Measurements from ENCODE around the gene TLR6.
A peak's percentile ranks its signal among the peaks of the same experiment; 100 is the strongest.

TLR6 gene

GRCh38 chr4:38870098-38870808 lies 13.6 kb upstream of the TLR6 start:
- no peak for DNase-seq (ENCODE audit: low read depth)
- TF ChIP-seq, protein P1, sequence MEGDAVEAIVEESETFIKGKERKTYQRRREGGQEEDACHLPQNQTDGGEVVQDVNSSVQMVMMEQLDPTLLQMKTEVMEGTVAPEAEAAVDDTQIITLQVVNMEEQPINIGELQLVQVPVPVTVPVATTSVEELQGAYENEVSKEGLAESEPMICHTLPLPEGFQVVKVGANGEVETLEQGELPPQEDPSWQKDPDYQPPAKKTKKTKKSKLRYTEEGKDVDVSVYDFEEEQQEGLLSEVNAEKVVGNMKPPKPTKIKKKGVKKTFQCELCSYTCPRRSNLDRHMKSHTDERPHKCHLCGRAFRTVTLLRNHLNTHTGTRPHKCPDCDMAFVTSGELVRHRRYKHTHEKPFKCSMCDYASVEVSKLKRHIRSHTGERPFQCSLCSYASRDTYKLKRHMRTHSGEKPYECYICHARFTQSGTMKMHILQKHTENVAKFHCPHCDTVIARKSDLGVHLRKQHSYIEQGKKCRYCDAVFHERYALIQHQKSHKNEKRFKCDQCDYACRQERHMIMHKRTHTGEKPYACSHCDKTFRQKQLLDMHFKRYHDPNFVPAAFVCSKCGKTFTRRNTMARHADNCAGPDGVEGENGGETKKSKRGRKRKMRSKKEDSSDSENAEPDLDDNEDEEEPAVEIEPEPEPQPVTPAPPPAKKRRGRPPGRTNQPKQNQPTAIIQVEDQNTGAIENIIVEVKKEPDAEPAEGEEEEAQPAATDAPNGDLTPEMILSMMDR (IDR thresholded peaks at IDR 0.05; ENCODE audit: low read depth, low read length): no peak
- no peak for TF ChIP-seq MYC (IDR thresholded peaks at IDR 0.05; ENCODE audit: low read depth, low read length)
- no peak for TF ChIP-seq POLR2A (IDR thresholded peaks at IDR 0.05; ENCODE audit: extremely low read depth, insufficient read length)
- TF ChIP-seq MAX (IDR thresholded peaks at IDR 0.05; ENCODE audit: low read depth, low read length): no peak
- no peak overlapping the region for H3K4me3 ChIP-seq (ENCODE audit: low read depth, low read length)

GRCh38 chr4:38869511-38869910 lies 12.9 kb upstream of the TLR6 start:
- no peak overlapping the region for H3K4me3 ChIP-seq (ENCODE audit: low read depth, low read length)
- no peak for DNase-seq (ENCODE audit: low read depth)
- no peak for TF ChIP-seq MAX (IDR thresholded peaks at IDR 0.05; ENCODE audit: low read depth, low read length)
- TF ChIP-seq, protein P1 (IDR thresholded peaks at IDR 0.05; ENCODE audit: low read depth, low read length): no peak
- no peak for TF ChIP-seq POLR2A (IDR thresholded peaks at IDR 0.05; ENCODE audit: extremely low read depth, insufficient read length)
- TF ChIP-seq MYC (IDR thresholded peaks at IDR 0.05; ENCODE audit: low read depth, low read length): no peak

DNA sequence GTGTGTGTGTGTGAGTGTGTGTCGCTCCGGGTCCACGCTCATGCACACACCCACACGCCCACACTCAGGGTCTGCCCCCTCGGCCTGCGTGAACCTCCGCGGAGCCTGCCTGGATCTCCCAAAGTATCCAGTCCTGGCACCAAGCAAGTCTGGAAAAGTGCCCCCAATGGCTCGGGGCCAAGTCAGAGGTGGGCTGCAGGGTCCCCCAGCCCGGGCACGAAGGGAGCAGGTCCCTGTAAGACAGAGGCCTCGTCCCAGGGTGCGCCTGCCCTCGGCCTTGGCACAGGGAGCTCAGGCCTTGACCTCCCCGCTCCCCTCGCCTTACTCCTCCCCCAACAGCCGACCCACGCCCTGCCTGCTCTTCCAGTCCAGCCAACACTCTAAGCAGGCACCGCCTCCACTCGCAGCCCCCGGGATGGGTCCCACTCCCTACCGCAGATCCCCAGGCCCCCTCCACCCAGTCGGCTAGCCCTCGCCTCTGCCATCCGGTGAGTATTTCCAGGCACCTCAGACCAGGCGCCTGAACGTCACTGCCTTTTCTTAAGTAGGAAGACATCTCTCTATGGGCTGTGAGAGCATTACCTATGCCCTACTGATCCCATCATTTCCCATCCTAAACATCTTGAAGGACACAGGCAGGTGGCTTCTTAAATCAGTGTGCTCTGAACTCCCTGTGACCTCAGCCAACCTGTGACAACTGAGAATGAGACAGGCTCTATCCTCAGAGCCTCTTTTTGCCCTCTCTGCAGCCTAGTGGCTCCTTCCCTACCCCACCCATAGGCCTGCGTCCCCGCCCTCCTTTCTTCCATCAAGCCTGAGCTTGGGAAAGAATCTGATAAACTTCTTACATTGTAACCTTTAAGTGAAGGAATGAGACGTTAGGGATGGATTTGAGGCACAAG lies 11.7 kb upstream of the TLR6 start:
- DNase-seq (ENCODE audit: low read depth): no peak

DNA sequence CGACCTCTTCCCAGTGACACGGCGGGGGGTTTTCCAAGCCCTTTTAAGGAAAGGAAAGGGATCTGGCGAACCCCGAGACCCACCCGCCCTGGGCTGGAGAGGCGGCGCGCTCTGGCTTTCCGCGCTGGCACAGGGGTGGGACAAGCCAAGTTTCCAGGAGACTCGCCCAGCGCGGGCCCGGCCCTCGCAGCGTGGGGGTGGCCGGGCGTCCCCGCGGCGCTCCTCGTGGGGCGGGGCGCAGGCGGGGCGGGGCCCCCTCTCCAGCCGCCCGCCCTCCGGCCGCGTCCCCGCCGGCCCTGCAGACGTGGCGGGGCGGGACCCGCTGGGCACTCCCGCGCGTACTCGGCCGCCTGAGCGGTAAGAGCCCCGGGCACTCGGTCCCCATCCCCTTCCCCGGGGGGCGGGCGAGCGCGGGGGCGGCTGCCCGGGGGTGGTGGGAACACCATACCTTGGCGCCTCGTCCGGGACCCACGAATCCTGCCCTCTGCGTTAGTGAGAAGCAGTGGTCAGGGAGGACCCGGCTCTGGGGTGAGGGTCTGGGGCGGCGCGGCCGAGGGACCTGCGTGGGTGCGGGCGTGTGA lies 11.0 kb upstream of the TLR6 start, which contains the start of gene FAM114A1:
Gene FAM114A1, plus strand, starts transcription at position 329 of the 581 bp plus-strand sequence. CDS start 10,273 bp downstream, outside the sequence.
- TF ChIP-seq, protein P1 (IDR thresholded peaks at IDR 0.05; ENCODE audit: low read depth, low read length): no peak
- peak; percentile 28 for TF ChIP-seq POLR2A (IDR thresholded peaks at IDR 0.05; ENCODE audit: extremely low read depth, insufficient read length)
- DNase-seq (ENCODE audit: low read depth): peak; percentile 81
- peak within 1 kb of the TSS; percentile 62 for H3K4me3 ChIP-seq (ENCODE audit: low read depth, low read length)

More for the DNA sequence above, 11.7 kb upstream of the TLR6 start:
- no peak for TF ChIP-seq MYC (IDR thresholded peaks at IDR 0.05; ENCODE audit: low read depth, low read length)
- no peak for TF ChIP-seq POLR2A (IDR thresholded peaks at IDR 0.05; ENCODE audit: extremely low read depth, insufficient read length)
- no peak for TF ChIP-seq MAX (IDR thresholded peaks at IDR 0.05; ENCODE audit: low read depth, low read length)
- TF ChIP-seq, protein P1 (IDR thresholded peaks at IDR 0.05; ENCODE audit: low read depth, low read length): no peak
- peak overlapping the region; percentile 8 for H3K4me3 ChIP-seq (ENCODE audit: low read depth, low read length)

- DNase-seq (ENCODE audit: low read depth): no peak
- H3K4me3 ChIP-seq (ENCODE audit: low read depth, low read length): peak overlapping the region; percentile 62
These were observed 10.4 kb upstream of the TLR6 start for GRCh38 chr4:38866973-38867477.

More at GRCh38 chr4:38866973-38867477, 10.4 kb upstream of the TLR6 start:
- TF ChIP-seq, protein P1 (IDR thresholded peaks at IDR 0.05; ENCODE audit: low read depth, low read length): no peak
- TF ChIP-seq MYC (IDR thresholded peaks at IDR 0.05; ENCODE audit: low read depth, low read length) (no peak), MAX (IDR thresholded peaks at IDR 0.05; ENCODE audit: low read depth, low read length) (no peak), POLR2A (IDR thresholded peaks at IDR 0.05; ENCODE audit: extremely low read depth, insufficient read length) (no peak)
